H1 (cell line): Measurements from ENCODE around the gene SELENOF. TPM values are rescaled to one million over a fixed set of nuclear protein-coding genes. Genes with fewer than 3 reads are reported as not detected.

ENCODE experiments used
- ASH2L ChIP-seq: fragments of 200-600, 300-600 bp; sonication (generic); IDR thresholded peaks from one replicate; pipeline ENCODE4 v1.7.1; 2017; ENCODE audit warnings: low read length
- CEBPB ChIP-seq: IDR thresholded peaks from 2 replicates; pipeline ENCODE4 v1.6.1; 2012; ENCODE audit warnings: low read depth, low read length
- GTF2F1 ChIP-seq: IDR thresholded peaks from 2 replicates; pipeline ENCODE4 v1.6.1; 2012; ENCODE audit warnings: low read depth, low read length, improper control_type of control experiment, borderline replicate concordance
- JUN ChIP-seq: IDR thresholded peaks from 2 replicates; pipeline ENCODE4 v1.6.1; 2011; ENCODE audit warnings: low read depth, mild to moderate bottlenecking, improper control_type of control experiment, low read length
- JUND ChIP-seq: IDR thresholded peaks from 2 replicates; pipeline ENCODE4 v1.6.1; 2011; ENCODE audit warnings: mild to moderate bottlenecking, improper control_type of control experiment, low read length
- KDM1A ChIP-seq: fragments of 200-600, 300-600 bp; sonication (generic); IDR thresholded peaks from 2 replicates; pipeline ENCODE4 v1.7.1; 2016; ENCODE audit warnings: mild to moderate bottlenecking, low read length, borderline replicate concordance
- NRF1 ChIP-seq: IDR thresholded peaks from 2 replicates; pipeline ENCODE4 v1.6.1; 2011; ENCODE audit warnings: mild to moderate bottlenecking, low read depth, low read length, improper control_type of control experiment
- SIRT6 ChIP-seq: IDR thresholded peaks from one replicate; pipeline ENCODE4 v1.7.1; 2012; ENCODE audit warnings: low read length, inconsistent platforms
- SP2 ChIP-seq: IDR thresholded peaks from 2 replicates; pipeline ENCODE4 v1.6.1; 2012; ENCODE audit warnings: mild to moderate bottlenecking, low read length, inconsistent platforms
- TAF1 ChIP-seq: IDR thresholded peaks from 2 replicates; pipeline ENCODE4 v1.6.1; 2011; ENCODE audit warnings: mild to moderate bottlenecking, low read depth, low read length
- polyA plus RNA-seq, 7 experiments: library from polyadenylated mRNA; depleted of rRNA in 3 of 7; stranded (reverse) in 5 of 7; unstranded in 2 of 7; fragments of >200 nt in 5 of 7; fragments of 200-250 nt in 2 of 7; gene quantifications; 1 replicate in 5 of 7; 2 replicates in 1 of 7; 4 replicates in 1 of 7; pipeline versions ENCODE4 v1.2.1 to v1.2.3, GENCODE V29; 2011 to 2013; ENCODE audit warnings: missing spikeins in 2 of 7, mixed read lengths in 2 of 7
- total RNA-seq: library from RNA; stranded (reverse); fragmentation: NEBNext Ultra II Directional; extraction: Animal tissue kit (Norgen Biotek cat#: 25700); gene quantifications from 2 replicates; pipeline ENCODE4 v1.2.1, GENCODE V29; 2021
- TF ChIP-seq, protein P1 (sequence below): fragments of 300-600 bp; sonication (generic); IDR thresholded peaks from 2 replicates; pipeline ENCODE4 v1.7.1; 2012; ENCODE audit warnings: low read length, moderate library complexity, mild to moderate bottlenecking, inconsistent platforms; ENCODE audit not compliant: insufficient replicate concordance
- TF ChIP-seq, protein P2 (sequence below): IDR thresholded peaks from 2 replicates; pipeline ENCODE4 v1.6.1; 2012; ENCODE audit warnings: inconsistent platforms

Gene SELENOF
- total and polyA plus RNA-seq, 2 of the 8 experiments (the other 6 are each of a cell fraction or from before 2014, with no cell fraction given) = 70.7 to 163 TPM

- TF ChIP-seq, protein P1, sequence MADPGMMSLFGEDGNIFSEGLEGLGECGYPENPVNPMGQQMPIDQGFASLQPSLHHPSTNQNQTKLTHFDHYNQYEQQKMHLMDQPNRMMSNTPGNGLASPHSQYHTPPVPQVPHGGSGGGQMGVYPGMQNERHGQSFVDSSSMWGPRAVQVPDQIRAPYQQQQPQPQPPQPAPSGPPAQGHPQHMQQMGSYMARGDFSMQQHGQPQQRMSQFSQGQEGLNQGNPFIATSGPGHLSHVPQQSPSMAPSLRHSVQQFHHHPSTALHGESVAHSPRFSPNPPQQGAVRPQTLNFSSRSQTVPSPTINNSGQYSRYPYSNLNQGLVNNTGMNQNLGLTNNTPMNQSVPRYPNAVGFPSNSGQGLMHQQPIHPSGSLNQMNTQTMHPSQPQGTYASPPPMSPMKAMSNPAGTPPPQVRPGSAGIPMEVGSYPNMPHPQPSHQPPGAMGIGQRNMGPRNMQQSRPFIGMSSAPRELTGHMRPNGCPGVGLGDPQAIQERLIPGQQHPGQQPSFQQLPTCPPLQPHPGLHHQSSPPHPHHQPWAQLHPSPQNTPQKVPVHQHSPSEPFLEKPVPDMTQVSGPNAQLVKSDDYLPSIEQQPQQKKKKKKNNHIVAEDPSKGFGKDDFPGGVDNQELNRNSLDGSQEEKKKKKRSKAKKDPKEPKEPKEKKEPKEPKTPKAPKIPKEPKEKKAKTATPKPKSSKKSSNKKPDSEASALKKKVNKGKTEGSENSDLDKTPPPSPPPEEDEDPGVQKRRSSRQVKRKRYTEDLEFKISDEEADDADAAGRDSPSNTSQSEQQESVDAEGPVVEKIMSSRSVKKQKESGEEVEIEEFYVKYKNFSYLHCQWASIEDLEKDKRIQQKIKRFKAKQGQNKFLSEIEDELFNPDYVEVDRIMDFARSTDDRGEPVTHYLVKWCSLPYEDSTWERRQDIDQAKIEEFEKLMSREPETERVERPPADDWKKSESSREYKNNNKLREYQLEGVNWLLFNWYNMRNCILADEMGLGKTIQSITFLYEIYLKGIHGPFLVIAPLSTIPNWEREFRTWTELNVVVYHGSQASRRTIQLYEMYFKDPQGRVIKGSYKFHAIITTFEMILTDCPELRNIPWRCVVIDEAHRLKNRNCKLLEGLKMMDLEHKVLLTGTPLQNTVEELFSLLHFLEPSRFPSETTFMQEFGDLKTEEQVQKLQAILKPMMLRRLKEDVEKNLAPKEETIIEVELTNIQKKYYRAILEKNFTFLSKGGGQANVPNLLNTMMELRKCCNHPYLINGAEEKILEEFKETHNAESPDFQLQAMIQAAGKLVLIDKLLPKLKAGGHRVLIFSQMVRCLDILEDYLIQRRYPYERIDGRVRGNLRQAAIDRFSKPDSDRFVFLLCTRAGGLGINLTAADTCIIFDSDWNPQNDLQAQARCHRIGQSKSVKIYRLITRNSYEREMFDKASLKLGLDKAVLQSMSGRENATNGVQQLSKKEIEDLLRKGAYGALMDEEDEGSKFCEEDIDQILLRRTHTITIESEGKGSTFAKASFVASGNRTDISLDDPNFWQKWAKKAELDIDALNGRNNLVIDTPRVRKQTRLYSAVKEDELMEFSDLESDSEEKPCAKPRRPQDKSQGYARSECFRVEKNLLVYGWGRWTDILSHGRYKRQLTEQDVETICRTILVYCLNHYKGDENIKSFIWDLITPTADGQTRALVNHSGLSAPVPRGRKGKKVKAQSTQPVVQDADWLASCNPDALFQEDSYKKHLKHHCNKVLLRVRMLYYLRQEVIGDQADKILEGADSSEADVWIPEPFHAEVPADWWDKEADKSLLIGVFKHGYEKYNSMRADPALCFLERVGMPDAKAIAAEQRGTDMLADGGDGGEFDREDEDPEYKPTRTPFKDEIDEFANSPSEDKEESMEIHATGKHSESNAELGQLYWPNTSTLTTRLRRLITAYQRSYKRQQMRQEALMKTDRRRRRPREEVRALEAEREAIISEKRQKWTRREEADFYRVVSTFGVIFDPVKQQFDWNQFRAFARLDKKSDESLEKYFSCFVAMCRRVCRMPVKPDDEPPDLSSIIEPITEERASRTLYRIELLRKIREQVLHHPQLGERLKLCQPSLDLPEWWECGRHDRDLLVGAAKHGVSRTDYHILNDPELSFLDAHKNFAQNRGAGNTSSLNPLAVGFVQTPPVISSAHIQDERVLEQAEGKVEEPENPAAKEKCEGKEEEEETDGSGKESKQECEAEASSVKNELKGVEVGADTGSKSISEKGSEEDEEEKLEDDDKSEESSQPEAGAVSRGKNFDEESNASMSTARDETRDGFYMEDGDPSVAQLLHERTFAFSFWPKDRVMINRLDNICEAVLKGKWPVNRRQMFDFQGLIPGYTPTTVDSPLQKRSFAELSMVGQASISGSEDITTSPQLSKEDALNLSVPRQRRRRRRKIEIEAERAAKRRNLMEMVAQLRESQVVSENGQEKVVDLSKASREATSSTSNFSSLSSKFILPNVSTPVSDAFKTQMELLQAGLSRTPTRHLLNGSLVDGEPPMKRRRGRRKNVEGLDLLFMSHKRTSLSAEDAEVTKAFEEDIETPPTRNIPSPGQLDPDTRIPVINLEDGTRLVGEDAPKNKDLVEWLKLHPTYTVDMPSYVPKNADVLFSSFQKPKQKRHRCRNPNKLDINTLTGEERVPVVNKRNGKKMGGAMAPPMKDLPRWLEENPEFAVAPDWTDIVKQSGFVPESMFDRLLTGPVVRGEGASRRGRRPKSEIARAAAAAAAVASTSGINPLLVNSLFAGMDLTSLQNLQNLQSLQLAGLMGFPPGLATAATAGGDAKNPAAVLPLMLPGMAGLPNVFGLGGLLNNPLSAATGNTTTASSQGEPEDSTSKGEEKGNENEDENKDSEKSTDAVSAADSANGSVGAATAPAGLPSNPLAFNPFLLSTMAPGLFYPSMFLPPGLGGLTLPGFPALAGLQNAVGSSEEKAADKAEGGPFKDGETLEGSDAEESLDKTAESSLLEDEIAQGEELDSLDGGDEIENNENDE = no peak
- TF ChIP-seq TAF1 = no peak
- no peak for TF ChIP-seq JUND
- TF ChIP-seq SIRT6 = no peak
- TF ChIP-seq SP2 = no peak
- TF ChIP-seq, protein P2, sequence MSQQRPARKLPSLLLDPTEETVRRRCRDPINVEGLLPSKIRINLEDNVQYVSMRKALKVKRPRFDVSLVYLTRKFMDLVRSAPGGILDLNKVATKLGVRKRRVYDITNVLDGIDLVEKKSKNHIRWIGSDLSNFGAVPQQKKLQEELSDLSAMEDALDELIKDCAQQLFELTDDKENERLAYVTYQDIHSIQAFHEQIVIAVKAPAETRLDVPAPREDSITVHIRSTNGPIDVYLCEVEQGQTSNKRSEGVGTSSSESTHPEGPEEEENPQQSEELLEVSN = no peak
- no peak for TF ChIP-seq GTF2F1
- no peak for TF ChIP-seq NRF1
- no peak for TF ChIP-seq KDM1A
- no peak for TF ChIP-seq CEBPB
- no peak for TF ChIP-seq JUN
- no peak for TF ChIP-seq ASH2L
These were observed 2.8 kb upstream of the SELENOF start (continued) for GRCh38 chr1:86916752-86917151.
